Superior temporal gyrus (tissue), 1 donor: ENCODE measurements around the gene GRK3.

Experiments
- DNase-seq: peaks from one replicate; pipeline ENCODE4 v3.0.0-alpha.2; 2016; ENCODE audit errors: extremely low spot score

Gene GRK3

DNA sequence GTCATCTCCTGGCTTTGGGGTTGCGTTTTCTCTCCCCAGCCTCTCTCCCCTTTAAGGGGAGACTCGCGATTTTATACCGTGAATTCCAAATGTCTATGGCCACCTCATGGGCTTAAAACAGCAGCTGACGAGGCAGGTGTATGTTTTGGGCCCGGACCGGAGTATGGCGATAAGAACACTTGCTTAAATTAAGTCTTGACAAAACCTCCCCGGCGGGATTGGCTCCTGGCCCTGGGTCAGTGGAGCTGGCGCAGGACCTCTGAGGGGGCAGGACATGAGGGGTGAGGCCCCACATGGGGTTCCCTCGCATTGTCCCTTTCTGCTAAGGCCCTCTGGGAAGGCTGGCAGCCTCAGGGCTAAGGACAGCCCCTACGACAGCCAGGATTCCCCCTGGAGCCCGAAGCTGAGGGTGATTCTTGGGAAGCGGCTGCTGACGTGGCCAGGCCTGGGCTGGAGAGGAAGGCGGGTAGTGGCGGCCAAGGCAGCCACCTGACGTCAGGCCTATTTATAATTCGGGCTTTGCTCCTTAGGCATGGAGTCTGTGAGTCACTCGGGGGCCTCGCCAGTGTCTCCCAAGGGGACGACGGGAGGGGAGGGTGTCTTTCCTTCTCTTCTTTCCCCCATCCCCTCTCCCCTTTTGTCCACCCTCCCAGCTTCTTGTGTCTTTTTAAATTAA, 190.2 kb downstream of the GRK3 start:
- no peak for DNase-seq

GRCh38 chr22:25757686-25758085, 193.2 kb downstream of the GRK3 start:
- no peak for DNase-seq

GRCh38 chr22:25758316-25758715, 193.8 kb downstream of the GRK3 start:
- no peak for DNase-seq

DNA sequence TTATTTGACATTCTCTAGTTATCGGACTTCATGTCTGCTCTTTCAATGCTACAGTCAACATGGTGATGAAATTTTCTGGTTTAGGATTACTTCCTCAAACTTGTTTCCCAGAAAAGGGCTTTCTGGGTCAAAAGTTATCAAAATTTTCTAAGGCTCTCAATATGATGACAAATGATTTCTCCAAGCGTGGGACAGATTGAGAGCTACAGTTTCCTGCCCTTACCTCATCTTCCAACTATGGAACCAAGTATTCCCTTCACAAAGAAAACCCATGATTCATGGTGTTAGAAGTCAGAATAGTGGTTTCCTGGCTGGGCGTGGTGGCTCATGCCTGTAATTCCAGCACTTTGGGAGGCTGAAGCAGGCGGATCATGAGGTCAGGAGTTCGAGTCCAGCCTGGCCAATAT, 195.4 kb downstream of the GRK3 start:
- no peak for DNase-seq

GRCh38 chr22:25760294-25760693, 195.8 kb downstream of the GRK3 start:
- no peak for DNase-seq

GRCh38 chr22:25760848-25761595, 196.5 kb downstream of the GRK3 start:
- DNase-seq: no peak

DNA sequence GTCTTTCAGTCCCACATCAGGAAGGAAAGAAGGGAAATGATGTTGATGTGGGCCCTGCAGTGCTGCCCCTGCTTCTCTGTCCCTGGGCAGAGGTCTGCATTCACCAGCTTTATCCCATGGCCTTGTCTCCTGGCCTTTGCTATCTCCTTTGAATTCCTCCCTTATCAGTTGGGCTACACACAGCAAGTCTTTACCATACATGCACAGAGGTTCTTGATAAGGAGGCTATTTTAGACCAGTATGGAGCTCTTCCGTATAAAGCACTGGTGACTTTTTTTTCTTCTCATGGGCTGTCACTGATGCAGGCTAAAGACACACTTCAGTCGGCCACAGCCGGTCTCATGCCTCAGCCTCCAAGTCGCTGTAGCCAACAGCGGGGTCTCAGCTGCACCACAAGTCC, 197.7 kb downstream of the GRK3 start:
- DNase-seq: no peak

GRCh38 chr22:25763239-25763777, 198.8 kb downstream of the GRK3 start:
- DNase-seq: no peak

DNA sequence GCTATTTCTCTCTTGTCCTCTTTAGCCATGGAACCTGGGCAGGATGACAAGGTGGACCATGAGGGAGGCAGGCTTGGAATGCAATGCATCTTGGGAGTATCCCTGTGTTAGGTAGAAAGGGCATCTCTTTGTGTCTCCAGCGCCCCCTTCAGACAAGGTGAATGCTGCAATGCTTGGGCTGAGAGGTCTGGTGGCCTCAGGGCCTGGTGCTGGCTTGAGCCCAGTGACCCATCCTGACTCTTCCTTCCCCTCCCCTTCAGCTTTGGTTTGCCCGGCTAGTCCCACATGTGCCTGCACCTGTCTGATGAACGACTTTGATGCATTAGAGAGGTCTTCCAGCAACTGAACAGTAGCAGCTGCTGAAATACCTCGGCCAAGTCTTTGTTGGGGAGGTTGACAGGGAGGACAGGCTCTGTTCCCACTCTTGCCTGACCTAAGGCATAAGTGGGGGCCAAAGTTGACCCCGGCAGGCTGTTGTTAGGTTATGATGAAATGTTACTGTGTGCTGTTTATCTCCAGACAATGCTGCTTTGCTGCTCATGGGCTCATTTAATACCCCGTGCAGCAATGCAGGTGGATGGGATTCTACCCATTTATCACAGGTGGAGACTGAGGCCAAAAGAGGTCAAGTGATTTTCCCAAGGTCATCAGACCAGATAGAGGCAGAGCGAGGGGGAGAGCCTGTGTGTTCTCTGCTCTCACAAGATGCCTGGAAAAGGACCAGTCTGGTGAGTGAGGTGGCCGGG, 200.0 kb downstream of the GRK3 start:
- no peak for DNase-seq

- no peak for DNase-seq
These were observed 200.5 kb downstream of the GRK3 start for GRCh38 chr22:25765016-25765367.

DNA sequence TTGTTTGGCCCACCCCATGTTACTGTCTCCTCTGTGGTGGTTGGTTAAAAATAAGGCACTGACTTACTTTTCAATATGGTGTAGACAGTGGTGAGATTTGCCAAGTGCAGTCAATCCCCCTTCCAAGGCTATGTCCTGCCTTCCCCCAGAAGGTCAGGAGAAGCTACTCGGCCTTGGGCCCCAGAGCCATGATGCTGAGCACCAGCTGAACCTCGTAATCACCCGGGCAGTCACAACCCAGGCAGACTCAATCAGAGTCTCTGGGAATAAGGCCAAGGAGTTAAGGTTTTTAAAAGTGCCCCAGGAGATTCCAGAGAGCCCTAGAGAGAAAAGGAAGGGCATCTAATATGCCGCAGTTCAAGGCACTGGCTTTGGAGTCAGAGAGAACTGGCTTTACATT, 201.3 kb downstream of the GRK3 start:
- no peak for DNase-seq

DNA sequence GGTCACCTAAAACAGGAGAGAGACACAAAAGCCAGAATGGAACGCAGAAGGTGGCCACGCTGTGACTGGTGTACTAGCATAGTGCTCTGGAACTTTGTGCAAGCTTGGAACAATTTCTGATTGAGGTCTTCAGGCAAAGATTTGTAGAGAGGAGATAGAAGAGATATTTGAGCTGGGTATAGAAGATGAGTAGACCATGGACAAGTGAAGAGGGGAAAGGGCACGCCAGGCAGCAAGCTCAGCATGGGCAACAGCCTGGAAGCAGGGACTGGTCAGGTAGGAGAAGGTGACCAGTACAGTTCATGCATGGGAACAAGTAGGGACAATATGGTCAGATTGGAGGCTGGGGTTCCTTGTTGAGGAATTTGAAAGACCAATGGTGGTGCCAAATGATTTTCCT, 201.9 kb downstream of the GRK3 start:
- no peak for DNase-seq

- no peak for DNase-seq
These were observed 205.9 kb downstream of the GRK3 start for GRCh38 chr22:25770333-25770732.

- DNase-seq: no peak
These were observed 207.8 kb downstream of the GRK3 start for GRCh38 chr22:25772288-25772687.

DNA sequence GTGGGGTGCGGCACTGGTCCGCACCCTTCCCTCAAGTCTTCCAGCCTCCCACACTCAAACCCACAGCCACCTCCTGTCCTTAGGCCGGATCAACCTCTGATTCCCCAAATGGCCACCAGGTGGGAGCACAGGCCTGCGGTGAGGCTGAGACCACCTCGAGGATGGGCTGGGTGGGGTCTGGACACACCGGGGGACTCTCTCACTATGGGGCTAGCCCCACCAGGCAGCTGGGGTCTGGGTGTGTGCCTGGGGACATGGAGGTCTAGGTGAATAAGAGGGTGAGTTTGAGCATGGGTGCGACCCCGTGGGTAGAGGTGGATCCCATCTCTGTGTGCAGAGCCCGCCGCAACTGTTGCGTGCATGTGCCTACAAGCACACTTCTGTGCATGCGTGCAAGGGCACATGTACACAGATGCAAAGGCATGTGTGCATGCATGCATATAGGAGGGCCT, 210.1 kb downstream of the GRK3 start:
- no peak for DNase-seq

- no peak for DNase-seq
These were observed 211.1 kb downstream of the GRK3 start for GRCh38 chr22:25775531-25775930.

DNA sequence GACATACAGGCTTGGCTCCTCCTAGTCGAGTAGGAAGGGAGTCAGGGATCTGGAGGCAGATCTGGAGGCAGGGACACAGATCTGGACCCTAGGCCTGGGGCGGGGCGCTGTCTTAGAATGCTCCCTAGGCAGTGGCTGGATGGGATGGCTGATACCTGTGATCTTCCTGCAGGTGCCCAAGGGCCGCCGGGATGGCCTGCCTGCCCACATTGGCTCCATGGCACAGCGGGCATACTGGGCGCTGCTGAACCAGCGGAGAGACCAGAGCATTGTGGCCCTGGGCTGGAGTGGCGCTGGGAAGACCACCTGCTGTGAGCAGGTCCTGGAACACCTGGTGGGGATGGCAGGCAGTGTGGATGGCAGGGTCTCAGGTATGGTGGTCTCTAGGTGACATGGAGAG, 212.9 kb downstream of the GRK3 start:
- no peak for DNase-seq

- DNase-seq: peak; percentile 63
These were observed 213.4 kb downstream of the GRK3 start for GRCh38 chr22:25777870-25778269.
